K562 (cell line): Measurements from ENCODE around the gene OR2V1. TPM values are rescaled to one million over a fixed set of nuclear protein-coding genes. Genes with fewer than 3 reads are reported as not detected.
A peak's percentile ranks its signal among the peaks of the same experiment; 100 is the strongest.

Experiments
- CUX1 ChIP-seq: fragments of 200-800 bp; sonication (Bioruptor generic); IDR thresholded peaks from 2 replicates; pipeline ENCODE4 v1.6.1; 2016; ENCODE audit warnings: missing genetic modification characterization, missing compliant biosample characterization
- ETV6 ChIP-seq, 3 experiments: fragments of 150-350 bp in 1 of 3; sonication (generic) in 1 of 3; formaldehyde crosslinking in 1 of 3; IDR thresholded peaks; 2 replicates each; pipeline versions ENCODE4 v1.6.1 to v1.8.0; 2014 to 2022; ENCODE audit warnings: borderline replicate concordance in 2 of 3, low read depth in 2 of 3, antibody characterized with exemption in 1 of 3, low read length in 1 of 3, mild to moderate bottlenecking in 1 of 3, missing genetic modification reagents in 1 of 3
- HBP1 ChIP-seq: fragments of 450-650 bp; formaldehyde crosslinking; IDR thresholded peaks from 2 replicates; pipeline ENCODE4 v1.4.0; 2022; ENCODE audit warnings: missing genetic modification characterization
- HDAC6 ChIP-seq: IDR thresholded peaks from 2 replicates; pipeline ENCODE4 v1.6.1; 2012; ENCODE audit warnings: low read depth, mild to moderate bottlenecking, control low read depth, inconsistent platforms, low read length, moderate library complexity
- KLF13 ChIP-seq: fragments of 450-650 bp; IDR thresholded peaks from 2 replicates; pipeline ENCODE4 v1.6.1; 2016; ENCODE audit warnings: missing genetic modification characterization, low read depth, mild to moderate bottlenecking, missing compliant biosample characterization, moderate library complexity, borderline replicate concordance
- LEF1 ChIP-seq: fragments of 450-650 bp; IDR thresholded peaks from 2 replicates; pipeline ENCODE4 v1.6.1; 2016; ENCODE audit warnings: mild to moderate bottlenecking
- MEIS2 ChIP-seq: fragments of 450-650 bp; IDR thresholded peaks from 2 replicates; pipeline ENCODE4 v1.6.1; 2014; ENCODE audit warnings: mild to moderate bottlenecking; ENCODE audit not compliant: partially characterized antibody
- NFATC3 ChIP-seq: fragments of 450-650 bp; IDR thresholded peaks from 2 replicates; pipeline ENCODE4 v1.6.1; 2017; ENCODE audit warnings: mild to moderate bottlenecking
- NR2F6 ChIP-seq: fragments of 450-650 bp; formaldehyde crosslinking; IDR thresholded peaks from 2 replicates; pipeline ENCODE4 v1.4.0; 2020; ENCODE audit warnings: mild to moderate bottlenecking
- SMAD2 ChIP-seq: fragments of 150-350 bp; IDR thresholded peaks from 2 replicates; pipeline ENCODE4 v1.6.1; 2014; ENCODE audit warnings: low read depth, mild to moderate bottlenecking, low read length
- SMARCA4 ChIP-seq: fragments of 450-650 bp; IDR thresholded peaks from 2 replicates; pipeline ENCODE4 v1.6.1; 2016
- XRCC3 ChIP-seq: fragments of 450-650 bp; IDR thresholded peaks from 2 replicates; pipeline ENCODE4 v1.6.1; 2017; ENCODE audit warnings: mild to moderate bottlenecking, moderate library complexity
- ZKSCAN3 ChIP-seq: fragments of 250-450 bp; sonication (Bioruptor Pico); IDR thresholded peaks from 2 replicates; pipeline ENCODE4 v1.4.0; 2020
- ZNF324 ChIP-seq: fragments of 250-450 bp; sonication (Bioruptor Pico); IDR thresholded peaks from 2 replicates; pipeline ENCODE4 v1.4.0; 2020; ENCODE audit warnings: mild to moderate bottlenecking
- ZNF347 ChIP-seq: fragments of 450-650 bp; formaldehyde crosslinking; IDR thresholded peaks from 2 replicates; pipeline ENCODE4 v1.4.0; 2020; ENCODE audit warnings: low read depth, mild to moderate bottlenecking, moderate library complexity
- ZNF696 ChIP-seq: fragments of 250-450 bp; sonication (Bioruptor Pico); conservative IDR thresholded peaks from 2 replicates; pipeline ENCODE4 v1.4.0; 2020; ENCODE audit warnings: mild to moderate bottlenecking, moderate library complexity
- ZNF780A ChIP-seq: fragments of 250-450 bp; sonication (Bioruptor Pico); IDR thresholded peaks from 2 replicates; pipeline ENCODE4 v1.5.0; 2021; ENCODE audit warnings: mild to moderate bottlenecking
- polyA plus RNA-seq, 8 experiments: library from polyadenylated mRNA; depleted of rRNA in 4 of 8; stranded (reverse) in 5 of 8; unstranded in 3 of 8; fragments of >200 nt; fragmentation: Nextera tagmentation in 2 of 8; fragmentation: Illumina TruSeq in 1 of 8; extraction: Ambion mirVana in 2 of 8; extraction: Trizol in 1 of 8; gene quantifications; 2 replicates each; pipeline versions ENCODE4 v1.2.1 to v1.2.3, GENCODE V29; 2011 to 2014; ENCODE audit warnings: inconsistent platforms in 1 of 8, missing spikeins in 1 of 8
- total RNA-seq, 7 experiments: library from RNA; depleted of rRNA in 6 of 7; stranded (reverse); fragments of >200 nt in 6 of 7; fragmentation: Illumina TruSeq in 2 of 7; extraction: Trizol in 2 of 7; gene quantifications; 2 replicates each; pipeline versions ENCODE4 v1.2.1 to v1.2.3, GENCODE V29; 2011 to 2021; ENCODE audit warnings: low replicate concordance in 1 of 7
- TF ChIP-seq, protein P1 (sequence below): fragments of 250-450 bp; sonication (Bioruptor Pico); IDR thresholded peaks from 2 replicates; pipeline ENCODE4 v1.5.0; 2020; ENCODE audit warnings: mild to moderate bottlenecking, borderline replicate concordance
- TF ChIP-seq, protein P2 (sequence below), 3 experiments: fragments of 200-800 bp in 1 of 3; sonication (Bioruptor generic) in 1 of 3; sonication (generic) in 1 of 3; formaldehyde crosslinking in 1 of 3; IDR thresholded peaks; 2 replicates each; pipeline versions ENCODE4 v1.6.1 to v1.8.0; 2016 to 2022; ENCODE audit warnings: mild to moderate bottlenecking in 2 of 3, missing compliant biosample characterization in 2 of 3, missing genetic modification characterization in 2 of 3, missing genetic modification reagents in 1 of 3

The OR2V1 gene
- total and polyA plus RNA-seq, 9 of the 15 experiments (the other 6 are each of a cell fraction or from before 2014, with no cell fraction given): 0.04 to 0.28 (median 0.15) TPM; not detected in 5

- TF ChIP-seq LEF1 (0 out of 2 replicates have a peak, but pooled peaks have one; percentile 37), ETV6 (IDR thresholded peaks at IDR 0.05; ENCODE audit: borderline replicate concordance in 1 of 2, low read depth in 2 of 2, low read length in 1 of 2) (no peak), ETV6 (CRISPR knock-in tag; IDR thresholded peaks at IDR 0.05; ENCODE audit: borderline replicate concordance) (no peak), ZNF324 (CRISPR knock-in tag) (no peak), MEIS2 (no peak), XRCC3 (no peak), ZNF696 (CRISPR knock-in tag) (no peak), SMAD2 (no peak), NFATC3 (no peak), ZNF780A (CRISPR knock-in tag) (no peak), SMARCA4 (peak; percentile 90), CUX1 (no peak), HBP1 (no peak), KLF13 (no peak), ZKSCAN3 (CRISPR knock-in tag) (no peak), NR2F6 (CRISPR knock-in tag) (no peak), HDAC6 (no peak), ZNF347 (CRISPR knock-in tag) (no peak)
- TF ChIP-seq, protein P1, sequence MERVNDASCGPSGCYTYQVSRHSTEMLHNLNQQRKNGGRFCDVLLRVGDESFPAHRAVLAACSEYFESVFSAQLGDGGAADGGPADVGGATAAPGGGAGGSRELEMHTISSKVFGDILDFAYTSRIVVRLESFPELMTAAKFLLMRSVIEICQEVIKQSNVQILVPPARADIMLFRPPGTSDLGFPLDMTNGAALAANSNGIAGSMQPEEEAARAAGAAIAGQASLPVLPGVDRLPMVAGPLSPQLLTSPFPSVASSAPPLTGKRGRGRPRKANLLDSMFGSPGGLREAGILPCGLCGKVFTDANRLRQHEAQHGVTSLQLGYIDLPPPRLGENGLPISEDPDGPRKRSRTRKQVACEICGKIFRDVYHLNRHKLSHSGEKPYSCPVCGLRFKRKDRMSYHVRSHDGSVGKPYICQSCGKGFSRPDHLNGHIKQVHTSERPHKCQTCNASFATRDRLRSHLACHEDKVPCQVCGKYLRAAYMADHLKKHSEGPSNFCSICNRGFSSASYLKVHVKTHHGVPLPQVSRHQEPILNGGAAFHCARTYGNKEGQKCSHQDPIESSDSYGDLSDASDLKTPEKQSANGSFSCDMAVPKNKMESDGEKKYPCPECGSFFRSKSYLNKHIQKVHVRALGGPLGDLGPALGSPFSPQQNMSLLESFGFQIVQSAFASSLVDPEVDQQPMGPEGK (CRISPR knock-in tag): no peak
- TF ChIP-seq, protein P2, sequence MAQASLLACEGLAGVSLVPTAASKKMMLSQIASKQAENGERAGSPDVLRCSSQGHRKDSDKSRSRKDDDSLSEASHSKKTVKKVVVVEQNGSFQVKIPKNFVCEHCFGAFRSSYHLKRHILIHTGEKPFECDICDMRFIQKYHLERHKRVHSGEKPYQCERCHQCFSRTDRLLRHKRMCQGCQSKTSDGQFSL (CRISPR knock-in tag; IDR thresholded peaks at IDR 0.05): no peak
- TF ChIP-seq, protein P2 (tag; IDR thresholded peaks at IDR 0.05): no peak
Measured at GRCh38 chr5:181133610-181134231, 2.8 kb upstream of the OR2V1 start (continued).
